Vagina (tissue), 2 donors: ENCODE measurements around the gene FAM236D.
"Not testable (repeated sequence)": the region's sequence is repeated elsewhere in the genome, so short reads cannot be mapped to it uniquely, and the experiment has no call there.

Experiments used
- CTCF ChIP-seq, 3 experiments: fragments of 450-650 bp in 2 of 3; fragments of 200-600 bp in 1 of 3; sonication (generic) in 1 of 3; IDR thresholded peaks; one replicate each; pipeline ENCODE4 v1.5.1; 2017 to 2019; ENCODE audit warnings: antibody characterized with exemption in 3 of 3, mild to moderate bottlenecking in 2 of 3, moderate library complexity in 2 of 3
- POLR2AphosphoS5 ChIP-seq, 2 donors: sonication (generic); formaldehyde crosslinking; IDR thresholded peaks; one replicate each; pipeline ENCODE4 v1.9.0; 2017; ENCODE audit warnings: antibody characterized with exemption in 2 of 2, mild to moderate bottlenecking in 2 of 2, low read depth in 1 of 2; ENCODE audit not compliant: insufficient read depth in 1 of 2

- not testable (repeated sequence) for TF ChIP-seq CTCF (IDR thresholded peaks at IDR 0.05); POLR2AphosphoS5 (IDR thresholded peaks at IDR 0.05; ENCODE audit: insufficient read depth in 1 of 2, low read depth in 1 of 2)
These were observed 24.0 kb downstream of the FAM236D start for GRCh38 chrX:72783964-72784363.
